Muscle of leg (tissue), 11 donors: Measurements from ENCODE around the gene TFIP11. TPM values are rescaled to one million over a fixed set of nuclear protein-coding genes. Genes with fewer than 3 reads are reported as not detected.

Experiments
- DNase-seq: peaks from one replicate; pipeline ENCODE4 v3.0.0; 2013
- H3K27ac ChIP-seq: one replicate; pipeline ENCODE4 v1.5.1; 2013; ENCODE audit warnings: mild to moderate bottlenecking, low read length, control low read depth
- H3K27me3 ChIP-seq: one replicate; pipeline ENCODE4 v1.6.1; 2013; ENCODE audit warnings: low read length; ENCODE audit not compliant: control insufficient read depth, insufficient read depth
- H3K36me3 ChIP-seq: one replicate; pipeline ENCODE4 v1.6.1; 2013; ENCODE audit warnings: low read length; ENCODE audit not compliant: control insufficient read depth, insufficient read depth
- H3K4me1 ChIP-seq: one replicate; pipeline ENCODE4 v1.6.1; 2013; ENCODE audit warnings: low read length; ENCODE audit not compliant: control insufficient read depth, insufficient read depth
- H3K4me3 ChIP-seq: one replicate; pipeline ENCODE4 v1.5.1; 2013; ENCODE audit warnings: low read length, control low read depth
- H3K9me3 ChIP-seq: replicated peaks from 2 replicates; pipeline ENCODE4 v1.6.1; 2013; ENCODE audit warnings: low read depth, low read length; ENCODE audit not compliant: control insufficient read depth
- WGBS: methylation state at CpG from one replicate; pipeline ENCODE4 v1.1.5; 2013; ENCODE audit warnings: missing lambda C conversion rate; ENCODE audit not compliant: insufficient coverage; 5-methylcytosine and 5-hydroxymethylcytosine counted together
- polyA plus RNA-seq, 8 donors: library from polyadenylated mRNA; unstranded; fragments of 120-200 nt; gene quantifications; one replicate each; pipeline versions ENCODE4 v1.2.1 to v1.2.3, GENCODE V29; 2013; ENCODE audit warnings: inconsistent platforms in 1 of 8, low replicate concordance in 1 of 8; ENCODE audit not compliant: insufficient read length in 8 of 8, insufficient read depth in 1 of 8
- total RNA-seq: library from RNA; stranded (reverse); fragments of 120-200 nt; gene quantifications from one replicate; pipeline ENCODE4 v1.2.4, GENCODE V29; 2013

Gene TFIP11
- total and polyA plus RNA-seq, 9 donors = 19.9 to 27.0 (median 22.4) TPM

DNA sequence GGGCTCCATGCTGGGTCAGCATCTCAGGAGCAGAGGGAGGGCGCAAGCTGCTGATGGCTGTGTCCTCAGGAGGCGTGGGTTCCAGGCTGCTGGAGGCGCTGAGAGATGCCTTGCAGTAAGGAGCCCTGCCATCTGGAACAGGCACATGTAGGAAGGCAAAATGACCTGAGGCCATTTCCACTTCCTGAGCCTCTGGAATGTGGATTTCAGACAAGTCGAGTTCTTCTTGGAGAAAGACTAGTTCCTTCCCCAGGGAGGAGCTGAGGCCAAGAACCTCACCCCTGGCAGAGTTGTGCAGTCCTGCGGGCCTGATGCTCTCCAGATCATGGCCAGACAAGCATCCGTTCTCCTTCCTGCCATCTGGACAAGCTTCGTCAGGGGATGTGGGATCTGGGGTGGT is 48.0 kb downstream of the TFIP11 start:
- H3K36me3 ChIP-seq = peaks cover 74% of the 10 kb centered on the region
- no peak overlapping the region for H3K4me3 ChIP-seq
- H3K27me3 ChIP-seq = no peaks in the 10 kb centered on the region
- DNase-seq = peak; percentile 57
- 44% methylated on average over 7 of the region's 7 CpGs for WGBS
- H3K4me1 ChIP-seq = peaks cover 13% of the 10 kb centered on the region
- no peaks in the 10 kb centered on the region for H3K9me3 ChIP-seq
- no peak overlapping the region for H3K27ac ChIP-seq

DNA sequence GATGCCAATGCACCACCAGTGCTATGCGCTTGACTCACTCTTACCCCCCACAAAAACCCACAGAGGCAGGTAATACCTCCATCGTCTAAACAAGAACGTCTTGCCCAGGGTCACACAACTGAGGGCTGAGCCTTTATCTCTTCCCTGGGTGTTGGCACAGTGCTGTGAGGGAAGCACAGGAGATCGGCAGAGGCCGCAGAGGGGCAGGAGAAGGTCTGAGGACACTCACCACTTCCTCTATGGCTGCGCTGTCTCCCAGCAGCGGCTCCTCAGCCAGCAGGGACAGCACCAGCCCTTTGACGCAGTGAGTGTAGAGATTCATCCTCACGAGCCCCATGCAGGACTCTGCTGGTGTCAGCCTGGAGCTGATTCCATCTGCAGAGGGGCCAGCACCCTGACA is 48.6 kb downstream of the TFIP11 start:
- peaks cover 71% of the 10 kb centered on the region for H3K36me3 ChIP-seq
- no peaks in the 10 kb centered on the region for H3K27me3 ChIP-seq
- H3K4me1 ChIP-seq = peaks cover 13% of the 10 kb centered on the region
- WGBS = 56% methylated on average over 5 of the region's 9 CpGs
- no peak overlapping the region for H3K4me3 ChIP-seq
- no peaks in the 10 kb centered on the region for H3K9me3 ChIP-seq
- no peak for DNase-seq
- H3K27ac ChIP-seq = no peak overlapping the region

DNA sequence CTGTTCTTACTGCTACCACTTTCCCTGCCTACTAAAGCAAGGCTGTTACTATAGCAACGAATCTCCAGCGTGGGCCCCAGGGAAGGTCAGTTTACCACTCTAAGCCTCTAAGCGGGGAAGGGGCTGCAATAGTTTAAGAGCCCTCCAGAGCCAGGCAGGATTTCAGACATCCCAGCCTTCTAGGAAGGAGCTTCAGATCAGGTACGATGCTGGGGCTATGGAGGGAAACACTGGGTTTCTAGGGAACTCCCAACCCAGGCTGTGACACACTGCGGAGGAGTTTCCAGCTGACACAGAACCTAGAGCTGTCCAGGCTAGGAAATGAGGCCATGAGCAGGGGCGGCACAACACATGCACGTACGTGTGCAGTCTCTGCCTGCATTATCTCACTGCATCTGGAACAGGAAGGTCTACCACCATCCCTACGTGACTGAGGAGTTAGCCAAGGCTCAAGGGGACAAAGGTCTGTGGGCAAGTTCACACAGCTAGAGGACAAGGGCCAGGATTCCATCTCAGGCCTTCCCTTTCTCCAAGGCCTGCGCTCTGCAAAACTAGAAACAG is 49.1 kb downstream of the TFIP11 start:
- peaks cover 69% of the 10 kb centered on the region for H3K36me3 ChIP-seq
- no peaks in the 10 kb centered on the region for H3K9me3 ChIP-seq
- 27% methylated on average over 7 of the region's 10 CpGs for WGBS

GRCh38 chr22:26462641-26463040 is 49.6 kb downstream of the TFIP11 start:
- Histone ChIP-seq H3K27ac (no peak overlapping the region), H3K9me3 (no peaks in the 10 kb centered on the region), H3K36me3 (peaks cover 71% of the 10 kb centered on the region), H3K4me3 (no peak overlapping the region), H3K4me1 (peaks cover 13% of the 10 kb centered on the region), H3K27me3 (no peaks in the 10 kb centered on the region)
- 100% methylated on average over 1 of the region's 3 CpGs for WGBS
- DNase-seq = no peak

More for the DNA sequence above, 49.1 kb downstream of the TFIP11 start:
- DNase-seq = peak; percentile 68
- H3K4me1 ChIP-seq = peaks cover 13% of the 10 kb centered on the region
- no peak overlapping the region for H3K27ac ChIP-seq
- no peaks in the 10 kb centered on the region for H3K27me3 ChIP-seq
- no peak overlapping the region for H3K4me3 ChIP-seq

- DNase-seq = no peak
- peaks cover 13% of the 10 kb centered on the region for H3K4me1 ChIP-seq
- H3K9me3 ChIP-seq = no peaks in the 10 kb centered on the region
- peaks cover 74% of the 10 kb centered on the region for H3K36me3 ChIP-seq
- H3K27me3 ChIP-seq = no peaks in the 10 kb centered on the region
- no peak overlapping the region for H3K27ac ChIP-seq
- WGBS = 83% methylated on average over 1 of the region's 5 CpGs
- H3K4me3 ChIP-seq = no peak overlapping the region
Observed at GRCh38 chr22:26462051-26462450, 50.2 kb downstream of the TFIP11 start.

- Histone ChIP-seq H3K27ac (no peak overlapping the region), H3K4me3 (no peak overlapping the region), H3K4me1 (peaks cover 13% of the 10 kb centered on the region), H3K36me3 (peaks cover 77% of the 10 kb centered on the region), H3K27me3 (no peaks in the 10 kb centered on the region), H3K9me3 (no peaks in the 10 kb centered on the region)
- WGBS = 0% methylated on average over 1 of the region's 3 CpGs
- peak; percentile 54 for DNase-seq
Observed at GRCh38 chr22:26461188-26461810, 51.0 kb downstream of the TFIP11 start.

GRCh38 chr22:26460202-26460601 is 52.1 kb downstream of the TFIP11 start:
- H3K4me3 ChIP-seq = no peak overlapping the region
- peaks cover 10% of the 10 kb centered on the region for H3K4me1 ChIP-seq
- no peak overlapping the region for H3K27ac ChIP-seq
- 83% methylated on average over 4 of the region's 6 CpGs for WGBS
- no peak for DNase-seq
- H3K36me3 ChIP-seq = peaks cover 71% of the 10 kb centered on the region
- no peaks in the 10 kb centered on the region for H3K27me3 ChIP-seq
- no peaks in the 10 kb centered on the region for H3K9me3 ChIP-seq

DNA sequence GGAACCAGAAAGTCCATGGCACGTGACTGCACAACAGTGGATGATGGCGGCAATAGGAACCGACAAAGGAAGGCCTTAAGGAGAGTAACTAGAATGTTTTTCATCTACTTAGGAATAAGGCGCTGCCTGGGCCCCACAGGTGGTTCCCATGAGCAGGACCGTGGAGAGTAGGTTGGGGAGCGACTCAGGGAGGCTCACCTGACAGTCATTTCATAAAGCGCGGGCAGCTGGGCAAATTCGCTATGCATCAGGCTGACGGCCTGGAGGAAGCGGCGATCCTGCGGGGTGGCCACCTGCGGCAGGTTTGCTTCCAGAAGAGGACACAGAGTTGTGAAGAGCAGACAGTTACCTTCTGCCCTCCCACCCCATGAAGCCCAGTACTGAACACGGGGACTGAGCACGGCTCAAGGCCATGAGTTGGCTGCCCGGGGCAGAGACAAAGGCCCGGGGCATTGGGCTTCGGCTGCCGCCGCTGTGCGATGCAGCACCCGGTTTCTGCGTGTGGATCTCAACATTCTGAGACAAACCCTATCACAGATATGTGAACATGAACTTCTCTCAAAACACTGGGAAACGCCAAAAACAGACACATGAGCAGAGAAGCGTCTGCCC is 54.5 kb downstream of the TFIP11 start:
- WGBS = 97% methylated on average over 24 of the region's 26 CpGs

GRCh38 chr22:26453812-26454500 is 58.3 kb downstream of the TFIP11 start:
- H3K9me3 ChIP-seq = no peaks in the 10 kb centered on the region
- H3K4me1 ChIP-seq = peaks cover 16% of the 10 kb centered on the region
- H3K27me3 ChIP-seq = no peaks in the 10 kb centered on the region
- H3K36me3 ChIP-seq = peaks cover 56% of the 10 kb centered on the region
- no peak overlapping the region for H3K4me3 ChIP-seq
- H3K27ac ChIP-seq = no peak overlapping the region
- DNase-seq = no peak
- 53% methylated on average over 3 of the region's 5 CpGs for WGBS

More for the DNA sequence above, 54.5 kb downstream of the TFIP11 start:
- H3K36me3 ChIP-seq = peaks cover 58% of the 10 kb centered on the region
- H3K9me3 ChIP-seq = no peaks in the 10 kb centered on the region
- H3K27ac ChIP-seq = no peak overlapping the region
- no peaks in the 10 kb centered on the region for H3K27me3 ChIP-seq
- no peak for DNase-seq
- H3K4me1 ChIP-seq = peaks cover 9% of the 10 kb centered on the region
- no peak overlapping the region for H3K4me3 ChIP-seq

- peak; percentile 57 for DNase-seq
- WGBS = 92% methylated on average over 7 of the region's 9 CpGs
- Histone ChIP-seq H3K27me3 (no peaks in the 10 kb centered on the region), H3K9me3 (no peaks in the 10 kb centered on the region), H3K4me1 (peaks cover 16% of the 10 kb centered on the region), H3K36me3 (peaks cover 52% of the 10 kb centered on the region), H3K27ac (no peak overlapping the region), H3K4me3 (no peak overlapping the region)
Observed at GRCh38 chr22:26453216-26453615, 59.1 kb downstream of the TFIP11 start.
